Hematopoietic multipotent progenitor cell treated with erythropoietin and hydrocortisone succinate and interleukin-3 and kit ligand, for 17 days (in vitro differentiated cells): ENCODE measurements around the gene TFB1M.

Experiments
- DNase-seq: peaks from one replicate; pipeline ENCODE4 v3.0.0-alpha.2; 2015; ENCODE audit warnings: low spot score

TFB1M gene

DNA sequence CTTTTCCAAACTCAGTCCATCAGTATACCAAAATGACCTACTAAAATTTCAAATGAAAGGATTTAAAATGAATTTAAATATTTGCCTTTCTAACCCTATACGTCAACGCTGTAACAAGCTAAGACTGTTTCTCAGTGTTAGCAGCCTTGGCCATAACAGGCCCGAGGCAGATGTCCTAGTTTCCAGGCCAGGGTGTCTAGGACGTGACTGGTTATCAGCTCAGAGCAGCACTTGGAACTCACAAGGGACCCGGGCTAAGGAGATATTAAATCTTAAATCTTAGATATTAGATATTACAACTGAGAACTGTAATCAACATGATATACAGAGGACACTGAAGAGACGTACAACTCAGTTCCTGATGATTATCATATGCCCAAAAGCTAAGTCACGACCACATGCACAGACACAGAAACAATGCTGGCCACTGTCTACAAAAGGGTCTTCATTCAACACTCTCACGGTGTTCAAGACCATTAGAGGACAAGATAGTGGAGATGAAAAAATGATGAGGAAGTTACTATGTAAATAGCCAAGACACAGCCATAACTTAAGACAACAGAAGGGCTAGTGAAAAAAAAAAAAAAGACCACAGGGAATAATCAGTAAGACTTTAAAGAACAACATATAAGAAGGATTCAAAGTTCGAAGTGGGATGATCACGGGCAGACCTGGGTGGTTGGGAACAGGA lies 50.8 kb downstream of the TFB1M start, which contains the start of gene CLDN20:
Gene CLDN20 (plus strand): TSS at position 641 of the 691 bp plus-strand sequence. CDS start 11,707 bp downstream, outside the sequence.
- DNase-seq = no peak

DNA sequence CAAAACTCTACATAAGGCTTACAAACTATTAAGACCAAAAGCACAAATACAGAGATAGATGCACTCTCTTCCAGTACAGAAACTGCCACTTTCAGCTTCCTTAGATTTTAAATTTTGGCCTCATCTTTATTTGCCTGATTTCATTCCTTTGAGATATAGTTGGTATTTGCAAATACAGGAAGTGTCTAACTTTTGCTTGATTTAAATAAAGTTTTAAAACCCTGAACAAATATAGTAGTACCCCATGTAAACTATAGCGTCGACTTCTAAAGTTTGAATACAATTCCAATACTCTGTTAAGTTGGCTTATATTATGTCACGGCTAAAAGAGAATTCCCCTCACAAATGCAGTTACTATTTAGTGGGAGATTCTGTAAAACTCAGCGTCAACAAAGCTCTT lies 51.6 kb downstream of the TFB1M start:
- DNase-seq = no peak

GRCh38 chr6:155261111-155261900 lies 53.0 kb downstream of the TFB1M start:
- no peak for DNase-seq

DNA sequence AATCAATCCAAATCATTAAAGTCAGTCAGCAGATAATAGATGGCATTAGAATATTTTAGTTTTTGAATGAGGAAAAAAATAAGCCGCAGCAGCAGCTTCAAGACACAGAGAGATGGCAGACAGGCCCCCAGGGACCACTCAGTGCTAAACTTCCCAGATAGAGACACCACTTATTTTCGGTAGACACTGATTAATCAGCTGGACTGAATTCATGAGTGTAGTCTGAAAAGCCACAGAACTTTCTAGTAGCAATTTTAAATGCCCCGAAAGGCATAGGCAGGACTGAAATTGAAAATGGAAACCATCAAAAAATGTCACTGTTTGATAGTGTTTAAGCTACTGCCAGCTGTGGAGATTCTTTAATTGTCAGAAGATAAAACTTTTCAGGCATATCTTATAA lies 53.6 kb downstream of the TFB1M start:
- no peak for DNase-seq

DNA sequence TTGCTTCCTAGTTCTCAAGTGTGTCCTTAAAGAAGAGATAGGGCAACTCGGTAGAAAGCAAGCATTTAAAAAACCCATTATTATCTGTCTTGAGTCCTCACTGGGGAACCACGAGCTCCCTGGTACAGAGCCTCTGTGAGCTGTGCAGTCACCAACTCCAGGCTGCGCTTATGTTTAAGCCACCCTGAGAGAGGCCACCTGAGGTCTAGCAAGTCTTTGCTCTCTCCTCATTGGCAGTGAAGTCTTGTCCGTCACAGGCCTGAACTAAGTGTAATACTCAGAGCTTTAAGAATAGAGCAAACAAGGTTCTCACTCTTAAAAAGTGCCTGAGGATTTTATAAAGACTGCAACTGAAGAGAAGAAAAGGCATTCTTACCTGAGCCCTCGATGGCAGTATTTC lies 54.4 kb downstream of the TFB1M start:
- no peak for DNase-seq

DNA sequence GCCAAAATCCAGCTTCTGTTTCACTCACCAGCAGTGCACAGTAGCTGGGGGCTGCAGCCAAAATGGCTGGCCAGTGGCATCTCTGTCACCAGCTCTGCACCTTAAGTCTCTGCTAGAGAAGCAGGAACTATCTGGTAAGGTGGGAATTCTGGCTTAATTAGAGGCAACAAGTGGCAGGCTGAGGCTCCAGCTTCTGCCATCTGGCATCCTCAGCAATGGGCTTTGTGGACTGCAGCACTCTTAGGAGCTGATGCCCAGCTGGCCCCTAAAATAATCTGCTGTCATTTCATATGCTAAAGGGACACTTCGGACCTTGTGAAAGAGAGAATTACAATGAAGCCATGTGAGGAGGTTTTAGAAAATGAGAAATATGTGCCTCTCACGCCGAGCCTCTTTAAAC lies 55.1 kb downstream of the TFB1M start:
- DNase-seq = no peak

DNA sequence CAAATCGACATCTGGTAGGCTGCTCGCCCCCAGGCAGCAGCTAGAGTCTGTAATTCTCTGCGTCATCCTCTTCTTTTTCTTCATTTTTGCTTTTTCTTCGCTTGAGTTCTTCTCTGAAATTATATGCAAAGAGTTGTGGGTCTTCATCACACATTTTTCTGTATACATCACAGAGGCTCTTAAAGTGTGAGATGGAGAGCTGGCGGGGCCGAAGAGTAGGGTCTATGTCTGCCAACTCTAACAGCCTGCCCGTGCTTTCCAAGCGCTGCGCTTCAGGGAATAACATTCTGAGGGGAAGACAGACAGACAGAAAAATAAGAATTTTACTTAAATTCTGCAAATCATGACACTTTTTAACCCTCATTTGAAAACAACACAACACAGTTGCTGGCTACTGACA lies 56.5 kb downstream of the TFB1M start:
- DNase-seq = no peak

DNA sequence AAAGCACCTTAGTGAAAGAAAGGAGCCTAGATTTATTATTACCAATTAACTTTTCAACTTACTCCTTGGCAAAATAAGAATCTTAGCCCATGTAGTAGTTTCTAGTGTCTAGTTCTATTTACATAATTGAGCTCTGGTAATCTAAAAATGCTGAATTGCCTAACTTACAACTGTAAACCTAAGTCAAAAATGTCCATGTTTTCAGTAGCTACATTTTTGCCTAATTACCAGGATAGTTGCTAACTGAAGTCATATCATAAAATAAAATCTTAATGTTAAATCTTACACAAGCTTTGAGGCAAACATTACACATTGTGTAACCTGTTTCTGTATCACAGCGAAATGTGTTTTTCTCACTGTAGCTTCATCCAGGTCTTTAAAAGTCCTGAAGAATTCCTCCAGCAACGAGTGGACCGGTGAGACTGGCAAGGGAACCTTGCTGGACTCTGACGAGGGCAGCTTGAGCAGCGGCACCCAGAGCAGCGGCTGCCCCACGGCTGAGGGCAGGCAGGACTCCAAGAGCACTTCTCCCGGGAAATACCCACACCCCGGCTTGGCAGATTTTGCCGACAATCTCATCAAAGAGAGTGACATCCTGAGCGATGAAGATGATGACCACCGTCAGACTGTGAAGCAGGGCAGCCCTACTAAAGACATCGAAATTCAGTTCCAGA lies 58.0 kb downstream of the TFB1M start:
- DNase-seq = no peak

GRCh38 chr6:155254139-155254538 lies 60.1 kb downstream of the TFB1M start:
- no peak for DNase-seq

DNA sequence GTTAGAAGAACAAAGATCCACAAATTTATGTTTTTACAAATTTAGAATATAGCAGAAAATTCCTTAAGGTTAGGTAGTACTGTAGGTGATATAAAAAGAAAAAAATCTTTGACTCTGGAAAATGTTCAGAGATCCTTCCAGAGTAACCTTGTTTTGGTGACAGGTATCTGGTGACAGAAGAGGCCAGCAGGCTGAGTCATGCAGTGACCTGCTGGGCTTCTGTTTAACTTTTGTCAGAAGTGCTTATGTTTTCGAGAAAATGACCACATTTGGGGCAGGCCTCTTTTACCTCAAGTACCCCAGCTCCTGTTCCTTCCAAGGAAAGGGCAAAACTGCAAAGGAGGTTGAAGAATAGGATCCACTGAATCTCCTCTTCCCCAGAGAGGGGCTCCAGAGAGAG lies 60.9 kb downstream of the TFB1M start:
- no peak for DNase-seq

- DNase-seq = no peak
Observed at GRCh38 chr6:155252581-155252980, 61.7 kb downstream of the TFB1M start.

- no peak for DNase-seq
Observed at GRCh38 chr6:155250701-155251381, 63.4 kb downstream of the TFB1M start.

- no peak for DNase-seq
Observed at GRCh38 chr6:155248008-155249001, 66.0 kb downstream of the TFB1M start.

DNA sequence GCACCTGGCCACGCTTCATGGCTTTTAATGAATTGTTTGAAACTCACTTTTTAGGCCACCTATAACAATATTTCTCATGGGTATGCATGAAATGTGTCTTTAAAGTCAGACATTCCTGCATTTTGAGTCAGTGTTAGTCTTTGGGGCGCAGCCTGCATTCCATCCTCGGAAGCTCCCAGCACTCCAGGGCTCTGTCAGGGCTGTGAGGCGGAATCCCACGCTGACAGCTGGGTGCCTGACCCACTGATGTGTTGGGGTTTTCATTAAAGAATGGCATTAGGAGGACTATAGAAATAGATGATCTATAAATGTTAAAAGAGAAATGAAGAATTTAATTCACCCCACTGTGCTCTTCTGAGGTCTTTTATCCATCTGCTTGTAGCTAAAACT lies 66.7 kb downstream of the TFB1M start:
- DNase-seq = no peak

- DNase-seq = no peak
Observed at GRCh38 chr6:155246825-155247224, 67.5 kb downstream of the TFB1M start.

- no peak for DNase-seq
Observed at GRCh38 chr6:155245831-155246230, 68.5 kb downstream of the TFB1M start.

DNA sequence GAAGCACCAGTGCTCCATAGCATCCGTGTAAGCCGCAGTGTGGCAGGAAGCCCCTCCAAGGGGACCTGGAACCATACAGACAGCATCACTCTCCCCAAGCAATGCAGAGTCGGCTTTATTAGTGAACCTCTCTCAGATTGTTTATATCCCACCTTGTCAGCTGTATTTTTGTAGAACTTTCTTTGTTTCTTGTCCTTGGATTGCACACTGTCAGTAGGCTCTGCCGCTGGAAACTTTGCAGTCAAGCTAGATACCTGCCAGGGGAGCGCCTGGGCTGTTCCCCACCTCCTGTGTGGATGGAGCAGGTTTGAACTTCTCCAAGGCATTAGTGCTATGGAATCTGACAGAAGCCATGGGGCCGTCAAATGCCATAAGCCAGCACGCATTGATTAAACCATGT lies 69.1 kb downstream of the TFB1M start:
- DNase-seq = no peak

DNA sequence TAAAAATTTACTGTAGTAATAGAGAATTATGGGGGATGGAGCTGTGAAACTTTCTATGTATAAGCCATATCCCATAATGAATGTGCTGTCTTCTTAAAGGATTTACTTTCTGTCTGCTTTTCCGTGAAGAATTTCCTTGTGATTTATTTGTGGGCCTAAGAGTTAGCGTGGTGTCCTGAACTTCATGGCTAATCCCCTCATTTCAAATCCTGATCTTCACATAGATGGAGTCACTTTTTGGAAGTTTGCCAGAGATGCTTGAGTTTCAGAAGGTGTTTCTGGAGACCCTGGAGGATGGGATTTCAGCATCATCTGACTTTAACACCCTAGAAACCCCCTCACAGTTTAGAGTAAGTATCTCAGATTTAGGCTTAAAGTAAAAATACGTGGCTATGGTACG lies 69.8 kb downstream of the TFB1M start:
- DNase-seq = no peak

GRCh38 chr6:155241966-155242365 lies 72.3 kb downstream of the TFB1M start:
- DNase-seq = no peak

GRCh38 chr6:155240905-155241600 lies 73.2 kb downstream of the TFB1M start:
- DNase-seq = no peak

DNA sequence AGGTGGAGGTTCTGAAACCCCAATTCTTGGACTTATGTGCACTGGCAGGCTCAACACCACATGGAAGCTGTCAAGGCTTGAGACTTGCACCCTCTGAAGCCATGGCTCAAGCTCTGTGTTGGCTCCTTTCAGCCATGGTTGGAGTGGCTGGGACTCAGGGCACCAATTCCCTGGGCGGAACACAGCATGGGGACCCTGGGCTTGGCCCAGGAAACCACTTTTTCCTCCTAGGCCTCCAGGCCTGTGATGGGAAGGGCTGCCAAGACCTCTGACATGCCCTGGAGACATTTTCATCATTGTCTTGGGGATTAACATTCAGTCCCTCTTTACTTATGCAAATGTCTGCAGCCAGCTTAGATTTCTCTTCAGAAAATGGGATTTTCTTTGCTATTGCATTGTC lies 76.7 kb downstream of the TFB1M start:
- DNase-seq = no peak
